Panc1 (cell line): ENCODE measurements around the gene HIPK2.

Experiments
- CTCF ChIP-seq: fragments of 450-650 bp; IDR thresholded peaks from 2 replicates; pipeline ENCODE4 v1.5.1; 2017; ENCODE audit warnings: mild to moderate bottlenecking
- POLR2AphosphoS5 ChIP-seq: IDR thresholded peaks from 2 replicates; pipeline ENCODE4 v1.6.1; 2012; ENCODE audit warnings: mild to moderate bottlenecking, low read depth, low read length, moderate library complexity
- TCF7L2 ChIP-seq: IDR thresholded peaks from 2 replicates; pipeline ENCODE4 v1.6.1; 2011; ENCODE audit warnings: mild to moderate bottlenecking, low read depth, low read length, inconsistent platforms

- TF ChIP-seq CTCF (no peak), TCF7L2 (no peak), POLR2AphosphoS5 (no peak)
These were observed 217.1 kb downstream of the HIPK2 start for GRCh38 chr7:139560678-139561077.
